Measurements from ENCODE around the gene MFAP2. TPM values are rescaled to one million over a fixed set of nuclear protein-coding genes. Genes with fewer than 3 reads are reported as not detected.

Gene MFAP2
- total RNA-seq, 2 donors from 2014 or later: 24.0 to 62.2 TPM

- H3K27ac ChIP-seq: peak overlapping the region; percentile 46 to 50
- H3K4me3 ChIP-seq: peak overlapping the region; percentile 60
- H3K9me3 ChIP-seq: no peaks in the 10 kb centered on the region
- H3K27me3 ChIP-seq (replicated peaks; ENCODE audit: insufficient read depth): no peaks in the 10 kb centered on the region
- TF ChIP-seq CTCF (IDR thresholded peaks at IDR 0.05): peak; percentile 73
- no peak for ATAC-seq (ENCODE audit: insufficient number of reproducible peaks, low FRiP score, low read depth)
- peak; percentile 54 for DNase-seq (ENCODE audit: low spot score)
- peaks cover 6 to 29% of the 10 kb centered on the region in 2 donors for H3K4me1 ChIP-seq (ENCODE audit: control insufficient read depth in 1 of 2, low read depth in 2 of 2)
- peaks cover 9% of the 10 kb centered on the region for H3K36me3 ChIP-seq
These were observed 19.7 kb downstream of the MFAP2 start for GRCh38 chr1:16960560-16961296.

GRCh38 chr1:16958475-16958874 is 21.9 kb downstream of the MFAP2 start:
- ATAC-seq (ENCODE audit: insufficient number of reproducible peaks, low FRiP score, low read depth): no peak
- peaks cover 3 to 18% of the 10 kb centered on the region in 2 donors for H3K4me1 ChIP-seq (ENCODE audit: control insufficient read depth in 1 of 2, low read depth in 2 of 2)
- H3K9me3 ChIP-seq: no peaks in the 10 kb centered on the region
- H3K27me3 ChIP-seq (replicated peaks; ENCODE audit: insufficient read depth): no peaks in the 10 kb centered on the region
- TF ChIP-seq CTCF (IDR thresholded peaks at IDR 0.05): no peak
- H3K27ac ChIP-seq: no peak overlapping the region
- H3K4me3 ChIP-seq: no peak overlapping the region
- peaks cover 15% of the 10 kb centered on the region for H3K36me3 ChIP-seq
- no peak for DNase-seq (ENCODE audit: low spot score)

GRCh38 chr1:16957731-16958130 is 22.7 kb downstream of the MFAP2 start:
- peaks cover 15% of the 10 kb centered on the region for H3K36me3 ChIP-seq
- H3K27me3 ChIP-seq (replicated peaks; ENCODE audit: insufficient read depth): no peaks in the 10 kb centered on the region
- no peak overlapping the region for H3K27ac ChIP-seq
- ATAC-seq (ENCODE audit: insufficient number of reproducible peaks, low FRiP score, low read depth): no peak
- H3K4me1 ChIP-seq (ENCODE audit: control insufficient read depth in 1 of 2, low read depth in 2 of 2): peaks cover 3 to 13% of the 10 kb centered on the region in 2 donors
- DNase-seq (ENCODE audit: low spot score): no peak
- no peak overlapping the region for H3K4me3 ChIP-seq
- no peaks in the 10 kb centered on the region for H3K9me3 ChIP-seq
- no peak for TF ChIP-seq CTCF (IDR thresholded peaks at IDR 0.05)

GRCh38 chr1:16956775-16957174 is 23.6 kb downstream of the MFAP2 start:
- Histone ChIP-seq H3K4me3 (no peak overlapping the region), H3K4me1 (ENCODE audit: control insufficient read depth in 1 of 2, low read depth in 2 of 2) (peaks cover 3 to 13% of the 10 kb centered on the region in 2 donors), H3K36me3 (peaks cover 15% of the 10 kb centered on the region), H3K9me3 (no peaks in the 10 kb centered on the region), H3K27ac (no peak overlapping the region), H3K27me3 (replicated peaks; ENCODE audit: insufficient read depth) (no peaks in the 10 kb centered on the region)
- DNase-seq (ENCODE audit: low spot score): no peak
- no peak for ATAC-seq (ENCODE audit: insufficient number of reproducible peaks, low FRiP score, low read depth)
- no peak for TF ChIP-seq CTCF (IDR thresholded peaks at IDR 0.05)

- peaks cover 0 to under 1% of the 10 kb centered on the region in 2 donors for H3K4me1 ChIP-seq (ENCODE audit: control insufficient read depth in 1 of 2, low read depth in 2 of 2)
- H3K4me3 ChIP-seq: no peak overlapping the region
- no peaks in the 10 kb centered on the region for H3K9me3 ChIP-seq
- ATAC-seq (ENCODE audit: insufficient number of reproducible peaks, low FRiP score, low read depth) (no peak), DNase-seq (ENCODE audit: low spot score) (no peak)
- H3K27me3 ChIP-seq (replicated peaks; ENCODE audit: insufficient read depth): no peaks in the 10 kb centered on the region
- TF ChIP-seq CTCF (IDR thresholded peaks at IDR 0.05): no peak
- H3K36me3 ChIP-seq: peaks cover 15% of the 10 kb centered on the region
- no peak overlapping the region for H3K27ac ChIP-seq
These were observed 25.2 kb downstream of the MFAP2 start for GRCh38 chr1:16955186-16955585.

Measured in thoracic aorta (tissue), 2 donors.